Psoas muscle (tissue), 8 donors: ENCODE data around the gene APLP2. TPM values are rescaled to one million over a fixed set of nuclear protein-coding genes. Genes with fewer than 3 reads are reported as not detected.

ENCODE experiments used
- ATAC-seq, 4 donors: fragments of 200-7000 bp; cut with Tn5 transposase; one replicate each; pipeline ENCODE4 v1.9.1; 2020; ENCODE audit warnings: moderate library complexity in 3 of 4, mild to moderate bottlenecking in 2 of 4
- DNase-seq, 2 donors: peaks; one replicate each; pipeline ENCODE4 v3.0.0-alpha.2; 2020
- H3K27ac ChIP-seq: fragments of 200-600 bp; one replicate; pipeline ENCODE4 v1.8.0; 2022
- H3K27me3 ChIP-seq, 3 donors: fragments of 200-600 bp in 1 of 3; one replicate each; pipeline versions ENCODE4 v1.6.1 to v1.8.0; 2013 to 2022; ENCODE audit warnings: low read length in 2 of 3, mild to moderate bottlenecking in 2 of 3, moderate library complexity in 1 of 3; ENCODE audit not compliant: insufficient read depth in 3 of 3
- H3K36me3 ChIP-seq, 2 donors: fragments of 200-600 bp in 1 of 2; one replicate each; pipeline versions ENCODE4 v1.6.1 to v1.8.0; 2013 to 2022; ENCODE audit warnings: low read depth in 1 of 2, mild to moderate bottlenecking in 1 of 2, moderate library complexity in 1 of 2; ENCODE audit not compliant: insufficient read depth in 1 of 2
- H3K4me1 ChIP-seq: fragments of 200-600 bp; one replicate; pipeline ENCODE4 v1.8.0; 2022
- H3K4me3 ChIP-seq: fragments of 200-600 bp; one replicate; pipeline ENCODE4 v1.8.0; 2022; ENCODE audit warnings: mild to moderate bottlenecking
- H3K9me3 ChIP-seq: fragments of 200-600 bp; one replicate; pipeline ENCODE4 v1.8.0; 2022
- WGBS, 3 donors: extraction: QIAGEN DNeasy Blood & Tissue Kit; methylation state at CpG; one replicate each; pipeline versions ENCODE4 v1.1.6 to v1.1.7; 2013; 5-methylcytosine and 5-hydroxymethylcytosine counted together
- intact Hi-C, 2 donors: fragments of 100-400 bp; cut with DNase I; formaldehyde crosslinking; loops; one replicate each; pipeline versions ENCODE4 v1.11.0 to v1.14.2; 2022
- polyA plus RNA-seq, 3 donors: library from polyadenylated mRNA; stranded (reverse); fragments of 200-250 nt; gene quantifications; one replicate each; pipeline ENCODE4 v1.2.3, GENCODE V29; 2013
- total RNA-seq, 4 donors: library from RNA; stranded (reverse); fragmentation: NEBNext Ultra II Directional in 2 of 4; extraction: Animal tissue kit (Norgen Biotek cat#: 25700) in 2 of 4; gene quantifications; one replicate each; pipeline versions ENCODE4 v1.2.1 to v1.2.4, GENCODE V29; 2021 to 2023
- TF ChIP-seq, protein P1 (sequence below): fragments of 200-600 bp; IDR thresholded peaks from one replicate; pipeline ENCODE4 v1.8.0; 2022; ENCODE audit warnings: antibody characterized with exemption
- donor health status: healthy with polysubstance abuse.
- donor health status: DM: no; HTN: no; CAD: no; lungs with moderate emphysema.
- donor health status: Bipolar disorder and iron deficiency.
- donor health status: healthy.
- donor health status: DM: yes; HTN: yes; CAD: no.
- donor health status: DM: no; HTN: no; CAD: no.
- donor health status: DM: no; HTN: no; CAD: no.
- donor health status: DM: yes; HTN: yes; CAD: no.

Gene APLP2
- total and polyA plus RNA-seq, 7 donors: 37.8 to 96.7 (median 67.6) TPM

DNA sequence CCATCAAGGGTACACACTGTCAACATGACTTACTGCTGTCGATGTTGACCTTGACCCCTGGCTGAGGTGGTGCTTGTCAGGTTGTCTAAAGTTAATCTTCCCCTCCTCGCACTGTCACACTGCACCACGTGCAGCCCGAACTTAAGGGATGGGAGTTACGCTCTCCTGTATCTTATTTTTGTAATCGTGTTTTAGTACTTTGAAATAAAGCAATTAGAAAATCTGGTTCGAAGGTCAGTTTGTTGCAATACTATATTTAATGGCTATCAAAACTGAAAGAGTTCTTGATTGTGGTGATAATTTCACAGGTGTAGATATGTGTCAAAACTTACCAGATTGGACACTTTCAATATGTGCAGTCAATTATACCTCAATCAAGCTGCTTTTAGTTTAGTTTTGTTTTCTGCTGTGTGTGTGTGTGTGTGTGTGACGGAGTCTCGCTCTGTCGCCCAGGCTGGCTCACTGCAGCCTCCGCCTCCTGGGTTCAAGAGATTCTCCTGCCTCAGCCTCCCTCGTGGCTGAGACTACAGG lies 79.2 kb downstream of the APLP2 start:
- DNase-seq (no peak), ATAC-seq (no peak)
- H3K27me3 ChIP-seq: no peaks in the 10 kb centered on the region
- H3K4me1 ChIP-seq: no peaks in the 10 kb centered on the region
- H3K36me3 ChIP-seq: peaks cover 9 to 33% of the 10 kb centered on the region in 2 donors
- TF ChIP-seq, protein P1, sequence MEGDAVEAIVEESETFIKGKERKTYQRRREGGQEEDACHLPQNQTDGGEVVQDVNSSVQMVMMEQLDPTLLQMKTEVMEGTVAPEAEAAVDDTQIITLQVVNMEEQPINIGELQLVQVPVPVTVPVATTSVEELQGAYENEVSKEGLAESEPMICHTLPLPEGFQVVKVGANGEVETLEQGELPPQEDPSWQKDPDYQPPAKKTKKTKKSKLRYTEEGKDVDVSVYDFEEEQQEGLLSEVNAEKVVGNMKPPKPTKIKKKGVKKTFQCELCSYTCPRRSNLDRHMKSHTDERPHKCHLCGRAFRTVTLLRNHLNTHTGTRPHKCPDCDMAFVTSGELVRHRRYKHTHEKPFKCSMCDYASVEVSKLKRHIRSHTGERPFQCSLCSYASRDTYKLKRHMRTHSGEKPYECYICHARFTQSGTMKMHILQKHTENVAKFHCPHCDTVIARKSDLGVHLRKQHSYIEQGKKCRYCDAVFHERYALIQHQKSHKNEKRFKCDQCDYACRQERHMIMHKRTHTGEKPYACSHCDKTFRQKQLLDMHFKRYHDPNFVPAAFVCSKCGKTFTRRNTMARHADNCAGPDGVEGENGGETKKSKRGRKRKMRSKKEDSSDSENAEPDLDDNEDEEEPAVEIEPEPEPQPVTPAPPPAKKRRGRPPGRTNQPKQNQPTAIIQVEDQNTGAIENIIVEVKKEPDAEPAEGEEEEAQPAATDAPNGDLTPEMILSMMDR: no peak
- intact Hi-C loops: no loop called here
- H3K27ac ChIP-seq: no peak overlapping the region
- 94 to 96% (median 95%) methylated on average over 12 of the region's 12 CpGs for WGBS, 3 donors
- H3K9me3 ChIP-seq: no peaks in the 10 kb centered on the region
- H3K4me3 ChIP-seq: no peak overlapping the region

DNA sequence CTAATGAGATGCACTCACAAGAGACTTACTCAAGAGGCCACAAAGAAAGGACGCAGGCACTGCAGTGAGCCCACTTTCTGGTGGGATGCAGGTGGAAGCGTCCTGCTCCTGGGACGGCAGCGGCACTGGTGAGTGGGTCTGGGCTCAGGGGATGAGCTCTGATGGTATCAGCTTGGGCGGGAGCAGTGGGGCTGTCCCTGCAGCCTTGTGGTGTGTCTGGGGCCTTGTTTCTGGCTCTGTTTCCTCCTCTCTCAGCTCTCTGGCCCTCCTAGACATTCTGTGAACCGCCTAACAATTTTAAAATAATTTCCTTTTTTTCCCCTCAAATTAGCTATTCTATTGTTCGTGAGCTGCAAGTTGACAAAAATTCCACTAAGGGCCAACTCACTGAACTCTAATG lies 81.1 kb downstream of the APLP2 start:
- no peaks in the 10 kb centered on the region for H3K9me3 ChIP-seq
- H3K27ac ChIP-seq: no peak overlapping the region
- ATAC-seq: no peak
- no peaks in the 10 kb centered on the region for H3K4me1 ChIP-seq
- intact Hi-C loops: no loop called here
- DNase-seq: no peak
- no peaks in the 10 kb centered on the region for H3K27me3 ChIP-seq
- WGBS, 3 donors: 91 to 94% (median 93%) methylated on average over 7 of the region's 7 CpGs
- H3K4me3 ChIP-seq: no peak overlapping the region
- H3K36me3 ChIP-seq: peaks cover 3 to 14% of the 10 kb centered on the region in 2 donors
- TF ChIP-seq, protein P1: no peak

DNA sequence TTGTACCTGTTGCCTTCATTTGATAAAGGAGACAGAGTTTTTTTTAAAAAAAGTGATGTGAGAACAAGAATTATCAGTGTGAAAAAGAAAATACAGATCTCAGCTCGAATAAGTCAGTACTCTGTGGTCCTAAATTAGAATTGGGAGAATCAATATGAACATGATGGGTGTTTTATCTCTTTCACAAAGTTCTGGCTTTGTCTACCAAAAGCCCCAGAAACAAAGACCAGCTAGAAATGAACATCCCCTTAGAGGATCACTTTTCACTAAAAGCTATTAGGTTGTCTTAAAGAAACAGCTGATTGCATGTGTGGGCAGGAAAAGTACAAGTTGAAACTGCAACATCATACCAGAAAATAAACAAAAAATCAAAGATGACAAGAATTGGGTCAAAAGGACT lies 81.5 kb downstream of the APLP2 start:
- H3K27ac ChIP-seq: no peak overlapping the region
- ATAC-seq: no peak
- intact Hi-C loops: no loop called here

DNA sequence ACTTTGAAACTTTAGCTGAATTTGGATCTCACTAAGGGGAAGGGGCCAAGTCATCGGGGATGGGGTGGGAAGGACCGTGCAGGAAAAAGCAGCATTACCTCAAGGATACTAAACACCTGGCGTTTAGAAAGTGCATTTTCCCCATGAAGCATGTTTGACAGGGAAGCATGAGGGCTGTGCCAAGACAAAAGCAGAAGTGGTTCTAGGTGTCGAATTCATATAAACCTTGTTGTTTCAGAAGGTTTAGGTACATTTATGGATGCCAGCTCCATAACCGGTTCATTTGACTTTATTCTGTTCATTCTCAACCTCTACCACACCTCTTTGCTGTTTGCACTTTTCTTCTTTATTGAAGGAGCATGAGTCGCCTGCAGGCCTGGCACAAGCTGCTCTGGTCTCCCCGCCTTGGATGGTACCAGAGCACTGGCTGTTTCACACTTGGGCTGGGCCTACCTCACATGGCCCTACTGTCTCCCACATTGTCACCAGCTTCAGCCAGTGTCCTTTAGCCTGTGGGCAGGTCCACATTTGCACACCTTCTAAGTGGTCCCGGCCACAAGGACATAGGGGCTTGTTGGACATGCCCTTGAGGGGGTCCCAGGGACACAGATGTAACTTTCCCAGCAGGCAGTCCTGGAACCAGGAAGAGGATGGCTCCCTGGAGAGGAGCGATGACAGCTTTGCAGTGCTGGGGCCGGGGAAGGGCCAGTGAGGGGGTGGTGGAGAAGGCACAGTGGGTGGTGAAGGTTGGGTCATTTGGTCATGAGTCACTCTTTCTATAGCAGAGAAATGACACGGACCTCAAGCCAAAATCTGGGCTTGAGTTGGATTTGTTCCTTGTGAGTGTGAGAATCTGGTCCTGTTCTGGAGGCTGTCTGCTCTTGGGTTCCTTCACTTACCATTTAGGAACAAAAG lies 86.7 kb downstream of the APLP2 start:
- H3K36me3 ChIP-seq: no peaks in the 10 kb centered on the region
- H3K9me3 ChIP-seq: no peaks in the 10 kb centered on the region
- intact Hi-C loops: no loop called here
- 73 to 83% (median 77%) methylated on average over 11 of the region's 11 CpGs for WGBS, 3 donors
- peak in 1 of 4 donors; percentile 48 for ATAC-seq
- peaks cover 0 to 35% (median 19%) of the 10 kb centered on the region in 3 donors for H3K27me3 ChIP-seq
- H3K4me3 ChIP-seq: no peak overlapping the region
- H3K4me1 ChIP-seq: no peaks in the 10 kb centered on the region
- H3K27ac ChIP-seq: no peak overlapping the region
- no peak for DNase-seq
- TF ChIP-seq, protein P1: no peak

More for the DNA sequence above, 81.5 kb downstream of the APLP2 start:
- H3K27me3 ChIP-seq: no peaks in the 10 kb centered on the region
- DNase-seq: no peak
- H3K4me1 ChIP-seq: no peaks in the 10 kb centered on the region
- no peaks in the 10 kb centered on the region for H3K9me3 ChIP-seq
- peaks cover 3 to 14% of the 10 kb centered on the region in 2 donors for H3K36me3 ChIP-seq
- no peak overlapping the region for H3K4me3 ChIP-seq
- TF ChIP-seq, protein P1: no peak
- 74 to 89% (median 86%) methylated on average over 1 of the region's 1 CpG for WGBS, 3 donors
